GM04504 (cell line): ENCODE data around the gene PSMD1.
"Not testable (repeated sequence)": the region's sequence is repeated elsewhere in the genome, so short reads cannot be mapped to it uniquely, and the experiment has no call there.

Experiments used
- DNase-seq: peaks from one replicate; pipeline ENCODE4 v3.0.0-alpha.2; 2012; ENCODE audit warnings: low read depth

The PSMD1 gene

DNA sequence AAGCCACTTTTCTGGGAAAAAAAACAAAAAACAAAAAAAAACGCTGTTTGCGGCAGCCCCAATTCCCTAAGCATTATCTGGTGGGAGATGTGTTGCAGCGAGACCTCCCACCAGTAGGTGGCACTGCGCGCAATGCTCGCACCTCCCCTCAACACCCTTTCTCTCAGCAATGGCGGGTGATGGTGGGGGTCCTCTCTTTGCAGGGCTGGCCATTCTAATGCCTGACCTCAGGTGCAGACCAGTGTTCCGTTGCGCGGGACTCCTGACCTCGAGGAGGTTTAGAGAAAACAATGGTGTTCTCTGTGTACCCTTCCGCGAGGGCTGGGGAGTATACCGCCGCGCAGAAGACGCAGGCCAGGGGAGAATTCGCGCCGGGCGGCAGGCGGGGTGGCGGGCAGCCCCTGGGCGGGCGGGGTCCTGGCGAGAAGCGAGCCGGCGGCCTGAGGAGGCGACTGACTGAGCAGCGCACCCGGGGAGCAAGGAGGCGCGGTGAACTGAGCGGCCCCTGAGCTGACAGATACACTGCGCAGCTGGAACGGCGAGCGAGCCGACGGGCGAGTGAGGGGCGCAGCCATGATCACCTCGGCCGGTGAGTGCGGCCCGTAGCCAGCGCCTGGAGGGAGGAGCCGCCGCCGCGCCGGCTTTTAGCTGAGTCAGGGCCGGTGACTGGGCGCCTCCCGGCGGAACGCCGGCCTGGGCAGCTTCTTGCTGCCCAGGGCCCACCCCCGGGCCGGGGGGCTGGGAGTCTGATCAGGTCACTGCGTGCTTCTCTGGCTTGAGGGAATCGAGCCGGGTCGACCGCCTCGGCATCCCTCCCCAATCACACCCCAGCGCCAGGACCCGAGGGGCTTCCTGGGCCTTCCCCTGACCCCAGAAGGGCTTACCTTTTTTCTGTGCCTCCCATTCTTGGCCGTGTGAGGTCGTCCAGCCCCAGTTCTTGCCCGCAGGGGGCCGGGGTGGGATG lies at the start of gene PSMD1:
Gene PSMD1, plus strand, starts transcription at position 415 of the 964 bp plus-strand sequence. Its CDS starts 159 bp downstream, at position 574.
- peak; percentile 79 for DNase-seq

DNA sequence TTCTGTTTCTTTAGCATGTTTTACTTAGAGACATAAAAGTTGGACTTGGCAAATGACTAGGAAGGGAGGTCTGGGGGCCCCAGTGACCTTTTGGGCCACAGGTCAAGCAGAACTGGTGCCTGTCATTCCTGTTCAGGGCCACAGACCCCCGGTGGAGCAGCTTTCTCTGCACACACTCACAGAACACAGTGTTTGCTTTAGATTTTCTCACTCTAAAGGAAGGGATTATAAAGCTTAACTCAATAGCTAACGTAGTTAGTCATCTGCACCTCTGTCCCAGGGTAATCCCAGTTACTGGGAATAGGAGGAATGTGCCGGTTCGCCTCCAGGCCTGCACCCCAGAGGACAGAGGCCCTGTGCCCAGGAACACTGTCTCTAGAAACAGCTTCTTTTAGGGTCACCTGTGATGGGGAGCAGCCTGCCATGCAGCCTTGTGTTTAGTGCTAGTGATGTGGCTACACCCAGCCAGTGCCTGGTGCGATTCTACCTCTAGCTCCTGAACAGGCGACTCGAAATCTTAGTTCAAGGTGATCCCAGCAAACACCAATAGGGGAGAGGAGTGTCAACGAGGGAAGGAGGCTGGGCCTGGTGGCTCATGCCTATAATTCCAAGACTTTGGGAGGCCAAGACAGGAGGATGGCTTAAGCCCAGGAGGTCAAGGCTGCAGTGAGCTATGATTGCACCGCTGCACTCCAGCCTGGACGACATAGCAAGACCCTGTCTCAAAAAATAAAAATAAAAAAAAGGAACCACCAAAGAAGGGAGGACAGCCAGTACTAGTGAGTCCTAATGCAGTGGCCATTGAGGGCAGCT lies 49.2 kb upstream of the PSMD1 start:
- no peak for DNase-seq

DNA sequence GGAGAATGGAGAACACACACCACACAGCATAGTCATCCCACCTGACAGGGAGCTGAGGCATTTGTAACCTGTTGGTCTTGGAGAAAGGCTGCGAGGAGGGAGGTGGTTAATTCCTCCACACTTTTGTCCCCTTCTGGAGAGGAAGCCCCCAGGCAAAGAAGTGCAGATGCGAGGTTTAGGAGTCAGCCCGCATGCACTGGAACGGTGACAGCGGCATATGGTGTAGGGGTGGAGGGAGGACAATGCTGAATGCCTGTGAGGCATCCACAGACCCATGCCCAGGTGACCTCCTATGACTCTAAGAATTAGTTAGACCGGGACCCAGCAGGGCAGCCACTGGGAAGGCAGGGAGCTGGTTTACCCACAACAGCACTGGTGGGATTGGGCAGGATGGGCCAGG lies 48.5 kb upstream of the PSMD1 start:
- DNase-seq: no peak

DNA sequence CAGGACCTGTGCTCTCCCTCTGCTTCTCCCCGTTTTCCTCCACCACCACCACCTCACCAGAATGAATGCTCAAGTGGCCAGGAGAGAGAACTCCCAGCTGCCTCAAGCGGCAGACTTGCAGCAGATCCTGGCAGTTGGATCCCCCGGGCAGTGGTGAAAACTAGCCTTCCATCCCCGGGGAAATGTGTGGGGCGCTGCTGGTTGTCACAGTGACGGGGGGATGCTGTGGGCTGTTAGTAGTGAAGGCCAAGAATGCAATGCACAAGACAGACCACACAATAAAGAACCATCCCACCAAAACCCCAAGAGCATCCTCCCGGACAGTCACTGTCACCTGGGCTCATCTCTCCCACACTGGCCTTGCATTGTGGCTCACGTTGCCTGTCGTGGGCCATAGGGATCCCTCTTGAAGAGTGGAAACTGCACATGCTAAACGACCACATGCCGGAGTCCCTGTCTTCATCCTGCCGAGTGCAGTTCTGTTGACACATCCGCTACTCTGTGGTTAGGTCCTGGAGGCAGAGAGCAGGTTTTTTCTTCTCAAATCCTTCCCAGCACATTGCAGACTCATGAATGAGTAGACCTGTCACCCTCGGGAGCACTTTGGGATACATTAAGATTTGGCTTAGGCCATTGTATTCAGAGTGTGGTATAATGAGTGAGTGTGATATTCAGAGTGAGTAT lies 47.3 kb upstream of the PSMD1 start:
- DNase-seq: no peak

DNA sequence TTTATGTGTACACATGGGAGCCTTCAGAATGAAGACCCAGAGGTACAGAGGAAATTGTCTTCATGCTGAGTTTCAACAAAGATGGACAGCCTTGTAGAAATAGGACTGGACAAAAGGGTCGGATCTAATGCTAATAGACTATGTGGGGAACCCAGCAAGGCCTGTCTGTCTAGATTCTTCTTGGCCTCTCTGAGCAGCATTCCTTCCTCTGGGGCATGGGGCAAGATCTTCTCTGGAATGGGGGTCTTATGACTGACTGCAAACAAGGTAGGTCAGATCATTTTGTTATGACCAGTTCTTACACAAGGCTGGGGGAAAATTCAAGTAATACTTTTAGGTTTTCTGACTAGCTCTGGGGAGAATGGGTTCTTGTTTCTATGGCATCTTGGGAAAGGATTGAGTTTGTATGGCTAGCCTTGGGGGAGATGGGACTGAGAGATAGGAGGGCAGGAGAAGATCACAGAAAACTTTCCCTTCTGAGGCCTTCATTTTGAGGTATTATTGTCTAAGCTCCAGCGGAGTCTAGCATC lies 46.4 kb upstream of the PSMD1 start:
- DNase-seq: no peak

DNA sequence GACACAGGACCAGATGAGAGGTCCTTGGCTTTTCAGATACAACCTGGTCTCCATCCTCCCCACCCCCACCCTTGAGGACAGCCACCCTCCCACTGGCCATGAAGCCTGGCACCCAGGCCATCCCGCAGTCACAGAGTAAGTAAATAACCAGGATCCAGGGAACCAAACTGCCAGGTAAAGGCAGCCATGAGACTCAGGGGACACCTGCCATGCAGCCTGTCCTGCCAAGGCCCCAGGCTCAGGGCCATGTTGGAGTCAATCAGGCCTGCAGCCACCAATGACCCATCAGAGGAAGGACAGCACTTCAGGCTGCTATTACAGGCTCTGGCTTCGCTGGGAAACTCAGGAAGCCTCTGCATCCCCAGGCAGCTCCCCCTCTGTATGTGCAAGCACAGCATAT lies 45.1 kb upstream of the PSMD1 start:
- no peak for DNase-seq

DNA sequence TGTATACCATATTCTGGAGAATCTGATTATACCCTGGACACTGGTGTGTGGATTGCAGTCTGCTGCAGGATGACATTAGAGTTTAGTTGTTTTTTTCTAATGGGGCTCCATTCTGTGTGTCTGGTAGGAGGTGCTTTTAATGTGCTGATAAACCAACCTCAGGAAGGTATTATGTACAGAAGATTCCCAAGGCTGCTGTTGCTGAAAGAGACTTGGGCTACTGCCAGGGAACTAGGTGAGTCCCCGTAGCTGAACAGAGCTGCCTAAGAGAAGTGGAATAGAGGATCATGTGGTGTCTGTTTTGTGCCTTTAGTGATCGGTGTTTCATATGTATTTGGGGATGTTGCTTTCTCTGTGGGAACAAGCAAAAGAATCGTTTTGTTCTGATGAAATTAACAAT lies 44.2 kb upstream of the PSMD1 start:
- no peak for DNase-seq

DNA sequence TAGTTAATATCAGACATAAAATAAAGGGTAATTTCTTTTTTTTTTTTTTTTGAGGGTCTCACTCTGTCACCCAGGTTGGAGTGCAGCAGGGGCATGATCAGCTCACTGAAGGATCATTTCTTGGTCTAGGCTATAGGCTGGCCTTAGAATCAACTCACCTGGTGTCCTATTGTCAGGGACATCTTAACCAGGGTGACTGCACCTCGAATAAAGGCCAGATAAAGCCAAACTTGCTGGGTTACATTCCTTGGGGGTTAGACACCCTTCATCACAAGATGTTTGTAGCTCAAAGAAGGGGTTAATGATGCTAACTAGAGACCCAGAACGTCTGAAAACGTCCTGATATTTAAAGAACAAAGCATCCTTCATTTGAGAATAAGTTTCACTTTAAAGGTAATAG lies 42.8 kb upstream of the PSMD1 start:
- no peak for DNase-seq

DNA sequence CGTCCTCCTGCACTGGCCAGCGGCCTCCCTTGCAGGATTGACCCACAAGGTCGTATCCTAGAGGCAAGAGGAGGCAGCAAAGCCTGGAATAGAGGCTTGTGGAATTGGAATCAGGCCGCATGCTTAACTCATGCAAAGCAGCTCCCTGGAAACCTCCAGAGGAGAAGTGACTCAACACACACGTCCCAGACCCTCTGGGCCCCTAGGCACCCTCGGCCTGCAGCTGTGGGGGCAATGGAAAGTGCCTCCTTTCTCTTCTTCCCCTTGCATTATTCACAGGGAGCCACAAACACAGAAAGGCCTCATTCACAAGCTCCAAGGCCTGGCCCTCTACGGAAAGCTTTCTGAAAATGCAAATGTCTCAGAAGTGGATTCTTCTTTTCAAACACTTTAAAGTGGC lies 41.2 kb upstream of the PSMD1 start:
- no peak for DNase-seq

DNA sequence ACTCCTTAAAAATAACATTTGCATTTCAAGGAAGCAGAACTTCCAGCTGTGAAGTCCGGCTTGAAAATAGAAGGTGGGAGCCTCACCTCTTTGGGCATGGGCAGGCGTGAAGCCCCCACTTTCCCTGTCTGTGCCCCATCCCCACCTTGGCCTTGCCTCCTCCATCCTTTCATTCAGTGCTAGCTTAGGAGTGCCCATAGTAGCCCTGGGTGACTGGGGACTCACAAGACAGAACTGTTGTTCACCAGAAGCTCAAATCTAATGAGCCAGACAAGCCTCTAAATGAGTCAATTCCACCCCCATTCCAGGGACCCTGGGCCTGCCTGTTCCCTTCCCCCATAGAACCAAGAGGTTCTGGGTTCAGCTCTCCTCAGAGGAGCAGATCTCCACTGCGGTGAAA lies 40.7 kb upstream of the PSMD1 start:
- no peak for DNase-seq

DNA sequence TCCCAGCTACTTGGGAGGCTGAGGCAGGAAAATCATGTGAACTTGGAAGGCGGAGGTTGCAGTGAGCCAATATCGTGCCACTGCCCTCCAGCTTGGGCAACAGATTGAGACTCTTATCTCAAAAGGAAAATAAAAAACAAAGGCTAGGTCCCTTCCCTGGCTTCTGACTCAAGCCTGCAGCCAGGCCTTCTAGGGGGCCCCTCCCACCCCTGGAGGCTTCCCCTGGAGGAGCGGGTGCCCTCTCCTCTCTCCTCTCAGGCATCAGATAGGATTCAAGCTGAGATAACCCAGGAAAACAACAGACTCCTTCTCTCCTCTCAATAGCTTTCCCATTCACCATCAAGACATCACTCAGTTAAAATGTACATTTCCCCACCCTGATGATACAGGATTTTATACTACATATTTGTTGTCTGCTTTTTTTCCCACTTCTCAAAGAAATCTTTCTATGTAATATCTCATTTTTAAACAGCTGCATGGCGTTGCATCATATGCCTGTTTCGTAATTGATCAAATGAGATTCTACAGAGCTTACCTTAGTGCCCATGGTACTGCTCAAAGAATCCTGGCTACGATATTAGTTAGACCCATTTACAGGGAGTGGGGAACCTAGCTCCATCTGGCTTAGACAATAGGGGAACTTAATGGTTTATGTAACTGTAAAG lies 40.0 kb upstream of the PSMD1 start:
- no peak for DNase-seq

DNA sequence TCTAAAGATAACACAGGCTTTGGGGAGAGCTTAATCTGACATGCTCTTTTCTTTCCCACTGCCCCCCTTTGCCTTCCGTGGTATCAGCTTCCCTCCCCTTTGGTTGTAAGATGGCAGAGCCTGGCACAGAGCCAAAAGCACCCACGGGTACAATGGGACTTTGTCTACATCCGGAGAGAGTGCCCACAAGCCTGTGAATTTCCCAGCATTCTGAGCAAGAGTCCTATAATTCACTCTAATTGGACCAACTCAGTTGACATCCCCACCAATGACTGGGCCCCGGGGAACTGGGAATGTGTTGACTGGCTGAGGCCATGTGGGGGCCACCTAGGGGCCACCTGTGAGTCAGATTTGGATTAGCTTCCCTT lies 39.5 kb upstream of the PSMD1 start:
- no peak for DNase-seq

DNA sequence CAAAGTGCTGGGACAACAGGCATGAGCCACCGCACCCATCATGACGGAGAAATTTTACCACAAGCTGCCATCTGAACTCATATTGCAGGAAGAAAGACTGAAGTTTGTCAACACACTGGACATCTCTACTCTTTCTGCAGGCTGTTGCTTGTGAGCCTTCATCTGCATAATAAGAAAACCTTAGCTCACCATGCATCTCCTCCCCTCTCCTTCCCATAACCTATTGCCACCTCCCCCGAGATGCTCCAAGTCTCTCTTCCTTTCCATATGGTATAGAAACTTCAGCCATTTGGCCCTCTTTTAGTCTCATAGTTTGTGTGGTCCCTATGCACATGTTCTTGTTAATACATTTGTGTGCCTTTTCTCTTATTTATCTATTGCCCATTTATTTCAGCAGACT lies 38.5 kb upstream of the PSMD1 start:
- DNase-seq: no peak

DNA sequence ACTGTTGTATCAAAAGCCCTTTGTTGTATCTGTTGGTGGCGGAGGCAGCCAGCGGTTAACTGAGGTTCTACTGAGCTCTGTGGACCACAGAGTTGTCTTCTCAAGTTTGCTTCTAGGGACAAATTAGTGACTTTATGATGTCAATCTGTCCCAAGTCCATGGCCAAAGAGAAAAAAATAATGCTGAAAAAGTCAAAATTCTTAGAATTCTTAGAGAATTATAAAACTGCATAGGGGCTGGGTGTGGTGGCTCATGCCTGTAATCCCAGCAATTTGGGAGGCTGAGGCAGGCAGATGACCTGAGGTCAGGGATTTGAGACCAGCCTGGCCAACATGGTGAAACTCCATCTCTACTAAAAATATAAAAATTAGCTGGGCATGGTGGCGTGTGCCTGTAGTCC lies 31.6 kb upstream of the PSMD1 start:
- DNase-seq: not testable (repeated sequence)

DNA sequence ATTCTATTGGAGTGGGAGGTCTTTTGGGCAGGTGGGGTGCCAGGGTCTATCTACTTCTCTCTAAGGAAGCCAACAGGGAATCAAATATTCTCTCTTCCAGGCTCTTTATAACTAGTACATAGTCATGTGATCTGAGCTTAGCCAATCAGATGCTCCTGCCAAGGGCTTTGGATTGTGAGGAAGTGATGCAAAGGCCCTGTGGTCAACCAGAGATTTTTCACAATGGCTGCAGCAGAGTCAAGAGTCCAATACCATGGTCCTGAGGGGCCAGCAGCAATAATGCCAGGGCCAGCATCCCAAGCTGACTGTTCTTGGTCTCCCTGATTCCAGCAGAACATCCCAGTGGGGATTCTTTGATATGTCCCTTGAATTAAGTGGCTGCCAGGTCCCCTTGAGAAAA lies 27.8 kb upstream of the PSMD1 start:
- DNase-seq: no peak

DNA sequence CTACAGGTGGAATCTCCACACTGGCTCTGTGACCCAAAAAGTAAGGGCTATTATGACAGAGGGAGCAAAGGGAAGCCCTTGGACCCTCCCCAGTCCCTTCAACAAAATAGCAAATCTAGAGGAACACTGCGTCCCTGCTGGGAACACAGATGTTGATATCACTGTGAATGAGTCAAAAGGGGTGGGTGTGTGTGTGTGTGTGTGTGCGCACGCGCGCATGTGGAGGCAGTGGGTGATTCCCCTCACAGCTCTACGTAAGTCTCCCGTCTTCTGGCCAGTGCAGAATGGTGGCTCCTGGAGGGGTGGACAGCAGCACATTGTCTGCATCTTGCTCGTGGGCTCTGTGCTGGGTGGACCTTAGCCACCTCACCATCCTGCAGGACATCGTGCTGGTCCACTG lies 27.1 kb upstream of the PSMD1 start:
- no peak for DNase-seq

DNA sequence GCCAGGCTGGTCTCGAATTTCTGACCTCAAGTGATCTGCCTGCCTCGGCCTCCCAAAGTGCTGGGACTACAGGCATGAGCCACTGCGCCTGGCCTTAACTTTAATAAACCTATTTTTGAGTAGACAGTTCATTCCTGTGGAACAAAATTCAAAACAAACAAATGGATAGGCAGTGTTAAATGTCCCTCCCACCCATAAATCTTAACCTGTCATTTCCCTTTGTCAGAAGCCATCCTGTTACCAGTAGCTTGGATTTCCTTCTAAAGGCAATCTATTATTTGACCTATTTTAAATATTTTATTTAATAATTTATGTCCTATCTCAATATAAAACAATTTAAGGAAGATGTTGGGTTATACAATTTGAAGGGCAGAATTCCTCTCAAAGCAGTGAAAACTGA lies 25.9 kb upstream of the PSMD1 start:
- DNase-seq: no peak

DNA sequence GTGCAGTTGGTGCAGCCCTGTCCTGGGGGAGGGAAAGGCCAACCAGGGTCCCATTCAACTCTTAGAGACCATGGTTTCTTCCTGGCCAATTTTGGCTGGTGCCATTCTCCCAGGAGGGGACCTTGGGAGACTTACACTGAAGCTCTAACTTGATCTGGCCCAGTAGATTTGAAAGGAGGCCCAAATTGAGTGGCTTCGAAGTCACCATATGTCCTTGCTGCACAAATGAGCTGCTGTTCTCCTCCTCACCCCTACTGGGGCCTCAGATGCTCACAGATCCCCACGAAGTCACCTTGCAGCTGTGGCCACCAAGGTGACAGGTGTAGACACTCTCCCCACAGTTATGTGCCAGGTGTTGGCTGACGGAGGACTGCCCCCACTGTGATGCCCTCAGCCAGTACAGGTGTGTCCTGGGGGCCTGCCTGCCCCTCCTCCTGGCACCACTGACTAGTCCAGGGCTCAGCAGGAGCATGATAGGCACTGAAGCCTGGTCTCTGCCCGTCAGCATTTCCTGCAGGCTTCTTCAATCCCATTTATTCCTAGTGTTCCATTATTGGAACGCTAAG lies 24.0 kb upstream of the PSMD1 start:
- no peak for DNase-seq

DNA sequence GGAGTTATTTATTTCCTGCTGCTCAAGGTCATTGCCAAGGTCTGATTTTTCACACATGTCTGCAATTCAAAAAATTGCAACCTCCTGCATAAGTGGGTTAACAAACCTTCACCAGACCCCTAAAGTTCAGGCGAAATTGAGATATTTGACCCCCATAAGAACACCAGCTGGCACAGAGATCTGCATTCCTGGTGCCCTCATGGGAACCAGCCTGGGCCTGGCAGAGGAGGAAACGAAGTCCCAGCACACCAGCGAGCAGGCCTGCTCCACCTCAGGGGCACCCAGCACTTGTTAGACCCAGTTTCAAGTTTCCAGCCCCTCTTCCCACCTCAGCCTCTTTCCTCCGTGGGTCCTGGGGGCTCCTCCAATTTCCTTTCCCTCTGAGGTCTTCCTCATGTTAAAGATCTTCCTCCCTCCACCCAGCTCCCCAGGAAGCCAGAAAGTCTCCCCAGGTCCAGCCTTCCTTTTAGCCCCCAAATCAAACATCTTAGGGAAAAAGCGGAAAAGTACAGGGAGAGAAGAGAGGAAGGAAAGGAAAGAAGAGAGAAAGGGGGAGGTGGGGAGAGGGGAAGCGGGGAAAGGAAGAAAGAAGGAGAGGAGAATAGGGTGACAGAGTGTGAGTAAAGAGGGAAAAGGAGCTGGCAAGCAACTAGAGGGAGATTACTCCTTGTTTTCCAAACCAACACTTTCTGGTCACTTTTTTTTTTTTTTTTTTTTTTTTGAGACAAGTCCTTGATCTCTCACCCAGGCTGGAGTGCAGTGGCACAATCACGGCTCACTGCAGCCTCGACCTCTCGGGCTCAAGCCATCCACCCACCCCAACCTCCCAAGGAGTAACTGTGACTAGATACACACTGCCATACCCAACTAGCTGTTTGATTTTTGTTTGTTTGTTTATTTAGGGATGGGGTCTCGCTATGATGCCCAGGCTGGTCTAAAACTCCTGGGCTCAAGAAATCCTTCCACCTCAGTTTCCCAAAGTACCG lies 23.2 kb upstream of the PSMD1 start:
- DNase-seq: no peak

DNA sequence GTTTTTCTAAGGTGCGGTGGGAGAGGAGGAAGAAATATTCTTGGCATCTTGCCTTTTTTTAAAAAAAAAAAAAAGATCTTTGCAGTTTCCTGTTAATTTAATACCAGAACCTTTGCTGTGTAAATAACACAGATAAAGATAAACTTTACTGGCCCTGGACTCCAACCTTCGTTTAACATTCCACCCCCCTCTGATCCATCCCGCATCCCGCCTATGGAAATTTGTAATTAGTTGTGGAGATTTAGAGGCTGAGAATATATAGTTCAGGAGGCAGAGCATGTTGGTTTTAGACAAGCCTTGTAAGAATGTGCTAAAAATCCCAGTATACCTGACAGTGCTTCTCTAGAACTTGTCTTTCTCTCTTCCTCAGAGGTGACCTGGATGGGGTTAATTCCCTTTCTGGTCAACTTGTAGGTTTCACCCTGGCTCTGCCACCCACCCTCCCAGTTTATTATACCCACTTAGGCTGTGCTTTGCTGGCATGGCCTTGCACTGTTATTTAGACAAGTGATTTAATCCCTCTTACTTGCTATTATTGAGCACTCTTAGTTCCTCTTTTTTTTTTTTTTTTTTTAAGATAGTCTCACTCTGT lies 22.3 kb upstream of the PSMD1 start:
- DNase-seq: no peak
